GM19468 (cell line): ENCODE results near the gene RHOBTB3.
A peak's percentile ranks its signal among the peaks of the same experiment; 100 is the strongest.
"Not testable (repeated sequence)": the region's sequence is repeated elsewhere in the genome, so short reads cannot be mapped to it uniquely, and the experiment has no call there.

Experiments used
- ATAC-seq: cut with Tn5 transposase; IDR thresholded peaks from one replicate; pipeline ENCODE4 v1.9.1; 2021; ENCODE audit warnings: mild to moderate bottlenecking, moderate library complexity, moderate number of reproducible peaks; ENCODE audit not compliant: unreplicated experiment; ENCODE audit errors: extremely low read depth

RHOBTB3 gene

DNA sequence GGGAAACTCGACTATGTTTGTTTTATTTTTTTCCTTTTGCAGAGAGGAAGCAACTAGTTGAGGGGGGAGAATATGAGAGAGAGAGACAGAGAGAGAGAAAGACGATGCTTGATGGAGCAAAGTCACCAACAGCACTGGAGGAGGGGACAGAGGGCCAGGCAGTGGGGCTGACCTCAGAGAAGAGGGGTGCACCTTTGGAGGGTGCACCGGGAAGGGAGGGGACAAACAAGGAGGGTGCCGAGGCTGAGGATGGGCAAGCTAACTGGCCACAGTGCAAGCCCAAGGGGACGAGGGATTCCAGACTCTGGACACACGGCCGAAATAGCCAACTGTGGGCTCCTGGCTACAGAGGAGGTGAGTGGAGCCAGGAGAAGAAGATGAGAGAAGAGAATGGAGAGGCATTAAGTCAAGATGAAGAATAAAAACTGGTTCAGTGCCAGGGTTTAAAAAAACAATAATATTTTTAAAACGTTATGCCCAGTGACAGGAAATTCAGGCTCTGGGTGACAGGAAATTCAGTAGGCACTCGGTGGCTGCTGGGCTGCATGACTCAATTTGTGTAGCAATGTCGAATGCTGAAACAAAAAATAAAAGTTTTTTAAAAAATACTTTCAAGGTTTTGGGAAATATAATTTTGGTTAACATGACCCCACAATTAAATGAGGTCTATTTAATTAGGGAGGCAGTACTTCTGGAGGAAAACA, 104.7 kb downstream of the RHOBTB3 start:
- no peak for ATAC-seq

DNA sequence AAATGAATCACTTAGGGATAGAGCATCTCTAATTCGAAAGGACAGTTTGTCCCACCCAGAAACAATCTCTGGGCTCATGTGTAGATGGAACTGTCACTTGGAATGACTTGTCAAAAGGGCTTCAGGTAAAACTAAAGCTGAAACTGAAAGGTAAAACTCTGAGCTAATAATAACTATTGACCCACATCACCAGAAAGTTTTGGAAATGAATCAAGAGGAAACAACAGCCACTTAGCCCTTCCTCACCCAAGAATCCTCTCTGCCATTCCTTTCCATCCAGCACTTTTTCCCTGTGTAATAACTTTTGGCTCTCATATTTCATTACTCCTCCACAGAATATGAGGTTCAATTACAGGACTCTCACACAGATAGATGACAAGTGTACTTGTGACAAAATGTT, 105.4 kb downstream of the RHOBTB3 start:
- no peak for ATAC-seq

DNA sequence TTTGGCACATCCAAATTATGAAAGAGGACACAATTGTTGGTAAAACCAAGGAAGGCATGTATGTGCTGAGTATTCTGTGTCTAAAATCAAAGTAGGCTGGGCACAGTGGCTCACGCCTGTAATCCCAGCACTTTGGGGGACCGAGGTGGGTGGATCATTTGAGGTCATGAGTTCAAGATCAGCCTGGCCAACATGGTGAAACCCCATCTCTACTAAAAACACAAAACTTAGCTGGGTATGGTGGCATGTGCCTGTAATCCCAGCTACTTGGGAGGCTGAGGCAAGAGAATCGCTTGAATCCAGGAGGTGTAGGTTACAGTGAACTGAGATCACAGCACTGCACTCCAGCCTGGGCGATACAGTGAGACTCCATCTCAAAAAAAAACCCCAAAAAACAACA, 105.8 kb downstream of the RHOBTB3 start:
- not testable (repeated sequence) for ATAC-seq

DNA sequence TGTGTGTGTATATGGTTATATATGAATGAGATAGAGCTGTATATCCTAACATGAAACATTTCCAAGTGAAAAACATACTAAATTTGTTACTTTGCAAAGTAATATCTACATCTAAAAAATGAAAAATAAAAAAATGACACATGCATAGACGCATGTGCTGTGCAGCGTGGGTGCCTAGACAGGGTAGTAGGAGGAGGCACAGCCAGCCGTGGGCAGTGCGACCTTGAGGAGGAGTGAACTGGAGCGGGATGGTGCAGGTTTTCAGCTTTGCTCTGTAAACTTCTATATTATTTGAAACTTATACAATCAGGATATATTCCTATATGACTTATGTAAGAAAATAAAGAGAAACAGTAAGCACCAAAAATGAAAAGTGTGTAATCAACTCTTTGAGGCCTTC, 106.4 kb downstream of the RHOBTB3 start:
- ATAC-seq, result no peak

DNA sequence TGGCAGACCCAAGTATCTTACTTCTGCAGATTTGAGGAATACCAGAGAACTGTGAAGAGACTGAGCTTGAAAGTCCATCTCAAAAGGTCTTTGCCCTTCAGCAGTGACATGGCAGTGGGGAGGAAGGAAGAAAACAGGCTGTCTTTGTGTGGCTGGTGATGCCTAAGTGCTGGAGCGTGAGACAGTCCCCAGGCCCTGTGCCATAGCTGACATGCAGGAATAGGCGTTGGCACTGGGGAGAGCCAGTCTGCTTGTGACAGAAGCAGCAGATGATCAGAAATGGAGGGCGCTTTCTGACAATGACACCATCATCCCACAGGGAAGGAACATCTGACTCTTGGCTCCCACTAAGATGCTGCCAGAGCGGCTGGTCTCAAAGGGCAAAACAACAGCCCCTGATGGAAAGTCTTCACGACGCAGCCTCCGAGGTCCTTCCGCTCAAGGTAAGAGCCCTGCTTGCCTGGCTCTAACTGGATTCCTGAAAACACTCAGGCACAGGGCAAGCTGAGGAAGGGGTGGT, 106.9 kb downstream of the RHOBTB3 start:
- no peak for ATAC-seq

DNA sequence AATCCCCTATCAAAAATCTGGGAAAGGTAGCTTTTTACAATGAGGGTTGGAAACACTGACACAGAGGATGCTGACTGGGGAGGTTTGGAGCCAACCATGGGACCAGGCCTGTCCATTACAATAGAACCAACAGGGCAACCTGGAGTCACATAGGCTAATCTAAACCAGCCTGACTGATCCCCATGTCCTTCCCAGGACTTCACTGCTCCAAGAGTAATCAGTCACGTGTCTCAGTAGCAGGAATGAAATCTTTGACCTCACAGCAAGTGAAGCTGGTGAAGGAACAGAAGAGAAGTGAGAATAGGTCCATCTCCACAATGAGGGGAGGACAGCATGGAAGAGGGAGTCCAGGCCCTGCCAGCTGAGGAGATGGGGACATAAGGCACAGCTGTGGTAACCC, 107.4 kb downstream of the RHOBTB3 start:
- ATAC-seq, result no peak

DNA sequence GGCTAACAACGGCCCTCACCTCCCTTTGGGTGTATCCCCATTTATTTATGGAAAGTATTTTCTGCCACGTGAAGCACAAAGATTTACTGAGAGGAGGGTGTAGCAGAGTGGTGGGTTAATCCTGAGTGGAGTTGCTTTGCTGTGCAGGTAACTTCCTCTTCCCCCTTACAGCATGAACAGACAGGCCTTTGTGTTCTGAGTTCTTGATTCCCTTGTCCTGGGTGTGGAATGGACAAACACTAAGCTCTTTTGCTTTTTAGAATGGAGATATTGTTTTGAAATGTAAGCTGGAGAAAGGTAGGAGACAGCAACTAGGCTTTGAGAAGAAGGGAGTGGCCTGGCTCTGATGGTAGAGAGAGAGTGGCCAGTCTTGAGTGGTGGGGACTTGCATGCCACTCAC, 108.5 kb downstream of the RHOBTB3 start:
- no peak for ATAC-seq

DNA sequence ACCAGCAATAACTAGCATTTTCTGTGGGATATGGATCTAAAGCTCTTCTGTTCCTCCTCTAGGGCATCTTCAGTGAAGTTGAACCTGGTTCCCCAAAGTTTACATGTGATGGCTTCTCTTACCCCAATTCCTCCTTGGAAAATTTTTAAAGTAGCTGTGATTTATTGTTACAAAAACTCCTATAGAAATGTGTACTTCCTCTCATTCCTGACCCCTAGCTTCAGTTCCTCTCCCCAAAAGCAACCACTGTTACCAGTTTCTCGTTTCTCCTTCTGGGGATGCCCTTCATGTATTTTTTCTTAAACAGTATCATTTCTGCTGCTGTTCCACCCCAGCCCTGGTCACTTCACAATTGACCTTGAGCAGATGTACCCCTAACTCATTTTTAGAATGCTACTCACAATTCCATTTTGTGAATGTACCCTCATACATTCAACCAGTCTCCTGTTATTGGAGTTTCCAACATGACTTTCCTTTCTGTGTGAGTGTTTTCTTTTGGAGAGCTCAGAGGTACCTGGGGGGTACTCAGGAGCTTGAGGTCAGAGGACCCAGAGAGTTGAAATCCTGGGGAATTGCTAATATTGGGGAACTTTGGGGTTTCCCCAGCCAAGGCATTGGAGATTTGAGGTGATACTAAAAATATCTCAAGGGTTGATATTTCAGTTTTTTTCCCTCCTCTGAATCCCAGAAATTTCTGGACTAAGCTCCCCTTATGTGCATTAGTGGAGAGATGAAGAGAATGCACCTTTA, 110.0 kb downstream of the RHOBTB3 start:
- ATAC-seq, result no peak

DNA sequence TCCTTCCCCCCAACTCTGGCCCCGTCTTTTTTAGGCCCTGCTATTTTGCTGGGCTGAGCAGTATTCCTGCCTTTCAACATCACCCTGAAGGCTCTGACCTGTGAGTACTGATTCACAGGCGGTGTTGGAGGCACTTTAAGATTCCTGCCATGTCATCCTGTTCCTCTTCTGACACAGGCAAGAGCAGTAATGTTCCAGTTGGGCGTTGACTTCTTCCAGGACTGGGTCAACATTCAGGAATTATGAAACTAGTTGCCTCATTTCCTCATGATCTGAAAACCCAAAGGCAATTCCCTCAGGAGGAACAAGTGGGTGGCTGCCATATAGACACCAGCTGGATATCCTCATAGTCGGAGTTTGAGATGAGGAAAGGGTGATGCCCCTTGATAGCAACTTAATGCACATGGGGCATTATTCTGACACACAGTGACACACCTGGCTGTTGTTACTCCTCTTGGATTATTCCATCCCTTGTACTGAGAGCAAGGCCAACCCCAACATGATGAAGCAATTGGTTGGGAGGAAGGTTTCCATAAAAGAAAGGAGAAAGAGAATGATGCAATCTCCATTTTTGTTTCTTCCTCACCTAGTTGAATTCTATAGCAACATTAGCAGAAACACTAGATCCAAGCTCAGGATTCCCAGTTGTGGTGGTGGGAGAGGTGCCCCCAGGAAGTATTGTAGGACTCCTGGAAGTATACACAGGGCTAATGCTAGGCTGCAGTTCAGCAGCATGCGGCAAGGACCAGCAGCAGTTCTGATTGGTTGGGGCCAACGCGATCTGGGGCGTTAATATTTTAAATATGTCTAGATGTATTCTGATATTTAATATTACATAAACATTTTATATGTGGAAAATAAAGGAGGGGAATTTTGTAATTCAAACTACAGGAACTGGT, 111.0 kb downstream of the RHOBTB3 start:
- ATAC-seq, result no peak

DNA sequence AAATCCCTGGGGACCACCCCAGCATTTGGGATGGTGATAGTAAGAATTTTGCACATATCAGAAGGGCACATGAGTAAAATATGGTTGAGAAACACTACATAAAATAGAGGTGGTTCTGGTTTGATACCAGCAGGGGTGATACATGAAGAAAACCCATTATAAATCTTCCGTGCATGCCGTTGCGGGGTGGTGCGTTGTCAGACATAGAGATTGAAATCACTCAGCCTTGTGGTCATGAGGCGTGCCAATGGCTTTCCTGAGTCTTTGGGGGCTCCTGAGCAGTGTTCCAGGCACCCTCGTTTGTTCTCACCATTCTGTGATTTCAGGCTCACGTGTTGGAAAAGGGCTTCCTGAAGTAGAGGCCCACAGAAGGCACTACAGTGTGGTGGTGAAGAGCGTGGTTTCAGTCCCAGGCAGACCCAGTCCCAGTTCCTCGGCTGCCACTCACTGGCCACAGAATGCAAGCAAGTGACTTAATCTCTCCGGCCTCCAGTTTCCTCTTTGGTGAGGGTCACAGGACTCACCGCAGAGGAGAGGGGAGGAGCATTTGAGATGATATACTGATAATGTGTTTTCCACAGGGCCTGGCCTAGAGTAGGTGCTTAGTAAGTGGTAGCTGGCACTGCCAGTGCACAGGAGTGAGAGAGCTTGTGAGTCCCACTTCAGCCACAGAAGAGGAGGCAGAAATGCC, 111.9 kb downstream of the RHOBTB3 start:
- peak; percentile 71 for ATAC-seq

DNA sequence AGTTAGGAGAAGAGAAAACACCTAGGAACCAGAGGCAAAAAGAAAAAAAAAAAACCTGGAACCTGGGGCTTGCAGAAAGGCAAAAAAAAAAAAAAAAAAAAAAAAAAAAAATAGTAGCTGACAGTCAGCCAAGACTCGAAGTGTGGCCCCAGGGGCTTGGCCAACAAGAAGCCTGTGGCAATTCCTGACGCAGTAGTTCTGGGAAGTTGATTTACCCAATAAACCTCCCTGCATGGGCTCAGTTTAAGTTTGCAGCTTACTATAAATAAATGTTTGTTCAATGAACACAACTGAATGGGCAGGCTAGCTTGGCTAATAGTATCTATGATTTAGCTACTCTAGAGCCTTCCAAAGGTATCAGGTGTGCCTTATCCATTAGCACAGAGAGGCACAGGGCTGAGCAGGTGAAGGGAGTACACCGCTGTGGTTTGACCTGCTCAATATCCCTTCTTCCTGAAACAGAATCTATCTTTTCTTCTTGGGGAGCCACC, 112.6 kb downstream of the RHOBTB3 start:
- no peak for ATAC-seq

DNA sequence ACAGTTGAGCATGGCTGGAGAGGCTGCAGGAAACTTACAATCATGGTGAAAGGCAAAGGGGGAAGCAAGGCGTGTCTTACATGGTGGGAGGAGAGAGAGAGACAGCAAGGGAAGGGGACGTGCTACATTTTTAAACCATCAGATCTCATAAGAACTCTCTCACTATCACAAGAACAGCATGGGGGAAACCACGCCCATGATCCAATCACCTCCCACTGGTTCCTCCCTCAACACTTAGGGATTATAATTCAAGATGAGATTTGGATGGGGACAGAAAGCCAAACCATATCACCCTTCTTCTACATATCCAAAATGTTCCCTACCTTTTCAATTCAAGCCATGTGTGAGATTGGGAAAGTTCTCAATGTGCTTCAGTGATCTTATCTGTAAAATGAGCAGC, 114.3 kb downstream of the RHOBTB3 start:
- no peak for ATAC-seq
